HG02885 (cell line): ENCODE measurements around the gene FAM222B.
"Not testable (repeated sequence)": the region's sequence is repeated elsewhere in the genome, so short reads cannot be mapped to it uniquely, and the experiment has no call there.

Experiments used
- ATAC-seq: cut with Tn5 transposase; IDR thresholded peaks from one replicate; pipeline ENCODE4 v1.9.1; 2021; ENCODE audit warnings: mild to moderate bottlenecking; ENCODE audit not compliant: unreplicated experiment, poor library complexity

FAM222B gene

GRCh38 chr17:28735242-28735722 is 107.3 kb downstream of the FAM222B start:
- ATAC-seq, result no peak

GRCh38 chr17:28734712-28735241 is 107.8 kb downstream of the FAM222B start:
- no peak for ATAC-seq

GRCh38 chr17:28733346-28733745 is 109.2 kb downstream of the FAM222B start:
- ATAC-seq, result no peak

DNA sequence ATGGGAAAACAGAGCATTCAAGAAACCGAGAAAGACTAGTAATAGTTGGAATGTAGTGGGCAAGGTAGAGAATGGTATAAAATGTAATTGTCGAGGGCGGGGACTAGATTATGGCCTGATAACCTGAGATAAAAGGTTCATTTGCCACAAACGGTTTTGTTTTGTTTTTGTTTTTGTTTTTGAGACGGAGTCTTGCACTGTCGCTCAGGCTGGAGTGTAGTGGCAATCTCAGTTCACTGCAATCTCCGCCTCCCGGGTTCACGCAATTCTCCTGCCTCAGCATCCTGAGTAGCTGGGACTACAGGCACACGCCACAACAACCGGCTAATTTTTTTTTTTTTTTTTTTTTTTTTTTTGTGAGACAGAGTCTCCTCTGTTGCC is 112.7 kb downstream of the FAM222B start:
- ATAC-seq, result no peak

DNA sequence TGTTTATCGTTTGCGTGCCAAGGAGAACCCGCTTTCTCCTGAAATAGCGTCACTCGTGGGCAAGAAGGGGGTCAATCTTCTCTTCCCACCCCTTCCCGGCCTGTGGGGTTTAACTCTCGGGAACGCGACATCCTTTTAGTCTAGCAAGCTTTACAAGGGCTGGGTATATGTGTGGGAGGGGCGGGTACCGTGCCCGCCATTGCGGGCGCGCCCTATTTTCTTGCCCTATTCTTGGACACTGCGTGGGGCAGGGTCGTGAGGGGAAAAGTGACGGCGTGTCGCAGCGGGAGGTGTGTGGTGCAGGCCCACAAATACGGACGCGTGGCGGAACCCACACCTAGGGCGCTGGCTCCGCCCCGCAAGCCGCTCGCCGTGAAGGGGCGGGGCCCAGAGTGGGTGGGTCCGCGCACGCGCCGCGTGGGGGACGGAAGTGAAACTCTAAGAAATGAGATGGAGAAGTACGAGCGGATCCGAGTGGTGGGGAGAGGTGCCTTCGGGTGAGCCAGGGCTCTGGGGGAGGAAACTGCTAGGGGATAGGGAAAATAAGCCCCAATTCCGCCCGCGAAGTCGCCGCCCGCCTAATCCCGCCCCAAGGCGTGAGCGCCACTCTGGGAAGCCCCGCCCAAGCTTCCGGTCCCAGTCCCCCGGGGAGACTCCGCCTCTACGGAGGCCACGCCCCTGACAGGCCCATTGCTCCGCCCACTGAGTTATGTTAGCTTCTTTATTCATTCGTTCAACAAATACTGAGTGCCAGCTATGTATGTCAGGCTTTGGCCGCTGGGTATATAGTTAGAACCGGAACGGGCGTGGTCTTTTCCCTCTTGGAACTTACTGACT is 114.0 kb downstream of the FAM222B start, which contains the start of gene NEK8:
TSS of gene NEK8 (plus strand) at position 425 of the 837 bp plus-strand sequence. CDS start at position 451, 26 bp downstream.
- ATAC-seq, result peak; percentile 47

- peak; percentile 54 for ATAC-seq
These were observed 115.7 kb downstream of the FAM222B start for GRCh38 chr17:28726627-28727491.

GRCh38 chr17:28726226-28726626 is 116.4 kb downstream of the FAM222B start, which contains the start of gene TLCD1:
TSS of gene TLCD1 (minus strand) at chr17:28726233. CDS start at chr17:28726097, 136 bp downstream.
- ATAC-seq, result peak; percentile 10

- ATAC-seq, result peak; percentile 0
These were observed 116.8 kb downstream of the FAM222B start for GRCh38 chr17:28725660-28726225.

GRCh38 chr17:28725166-28725659 is 117.4 kb downstream of the FAM222B start:
- ATAC-seq, result no peak

GRCh38 chr17:28724500-28725165 is 118.0 kb downstream of the FAM222B start:
- no peak for ATAC-seq

DNA sequence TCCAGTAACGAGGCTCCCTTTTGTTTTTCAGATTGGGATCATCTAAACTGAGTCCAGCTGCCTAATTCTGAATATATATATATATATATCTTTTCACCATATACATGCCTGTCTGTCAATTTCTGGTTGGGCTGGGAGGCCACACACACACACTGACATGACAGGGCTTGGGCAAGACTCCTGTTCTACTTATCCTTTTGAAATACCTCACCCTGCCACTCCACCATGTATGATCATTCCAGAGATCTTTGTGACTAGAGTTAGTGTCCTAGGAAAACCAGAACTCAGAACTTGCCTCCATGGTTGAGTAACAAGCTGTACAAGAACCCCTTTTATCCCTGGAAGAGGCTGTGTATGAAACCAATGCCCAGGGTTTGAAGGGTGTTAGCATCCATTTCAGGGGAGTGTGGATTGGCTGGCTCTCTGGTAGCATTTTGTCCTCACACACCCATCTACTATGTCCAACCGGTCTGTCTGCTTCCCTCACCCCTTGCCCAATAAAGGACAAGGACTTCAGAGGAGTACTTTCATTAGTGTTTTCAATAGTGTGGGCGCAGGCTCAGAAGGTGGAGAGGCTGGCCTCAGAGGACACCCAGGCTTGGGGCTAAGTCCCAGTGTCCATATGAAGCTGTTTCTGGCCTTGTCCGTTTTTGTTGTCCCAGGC is 118.6 kb downstream of the FAM222B start:
- ATAC-seq, result not testable (repeated sequence)

DNA sequence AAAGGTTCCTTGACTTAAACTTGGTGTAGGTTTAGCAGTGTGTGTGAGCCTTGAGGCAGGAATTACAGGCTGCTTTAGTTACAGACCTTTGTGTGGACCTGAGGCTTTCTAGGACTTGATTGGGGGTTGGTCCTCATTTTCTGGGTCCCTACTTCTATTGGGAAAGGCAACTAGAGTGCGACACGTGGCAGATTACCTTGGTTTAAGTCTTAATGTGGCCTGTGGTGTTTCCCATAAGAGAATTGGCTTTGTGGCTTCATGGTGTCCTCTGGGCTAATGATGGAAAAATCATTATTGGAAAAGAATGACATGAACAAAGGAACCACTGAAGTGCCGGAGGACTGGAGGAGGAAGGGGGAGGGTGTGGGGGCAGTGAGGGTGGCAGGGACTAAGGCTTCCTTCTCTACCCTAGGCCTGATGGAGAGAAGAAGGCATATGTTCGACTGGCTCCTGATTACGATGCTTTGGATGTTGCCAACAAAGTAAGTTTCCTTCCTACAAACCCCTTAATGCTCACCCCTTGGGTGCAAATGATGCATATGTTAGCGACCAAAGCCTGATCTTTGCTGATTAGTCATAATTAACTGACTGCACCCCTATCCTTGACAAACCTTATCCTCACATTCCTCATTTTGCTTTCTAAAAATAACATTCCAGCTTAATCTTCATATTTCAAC is 119.3 kb downstream of the FAM222B start:
- ATAC-seq, result no peak

GRCh38 chr17:28722417-28723158 is 120.0 kb downstream of the FAM222B start:
- no peak for ATAC-seq

- not testable (repeated sequence) for ATAC-seq
These were observed 121.6 kb downstream of the FAM222B start for GRCh38 chr17:28720997-28721329.

GRCh38 chr17:28720247-28720996 is 122.2 kb downstream of the FAM222B start:
- ATAC-seq, result no peak

- no peak for ATAC-seq
These were observed 123.6 kb downstream of the FAM222B start for GRCh38 chr17:28719021-28719433.

DNA sequence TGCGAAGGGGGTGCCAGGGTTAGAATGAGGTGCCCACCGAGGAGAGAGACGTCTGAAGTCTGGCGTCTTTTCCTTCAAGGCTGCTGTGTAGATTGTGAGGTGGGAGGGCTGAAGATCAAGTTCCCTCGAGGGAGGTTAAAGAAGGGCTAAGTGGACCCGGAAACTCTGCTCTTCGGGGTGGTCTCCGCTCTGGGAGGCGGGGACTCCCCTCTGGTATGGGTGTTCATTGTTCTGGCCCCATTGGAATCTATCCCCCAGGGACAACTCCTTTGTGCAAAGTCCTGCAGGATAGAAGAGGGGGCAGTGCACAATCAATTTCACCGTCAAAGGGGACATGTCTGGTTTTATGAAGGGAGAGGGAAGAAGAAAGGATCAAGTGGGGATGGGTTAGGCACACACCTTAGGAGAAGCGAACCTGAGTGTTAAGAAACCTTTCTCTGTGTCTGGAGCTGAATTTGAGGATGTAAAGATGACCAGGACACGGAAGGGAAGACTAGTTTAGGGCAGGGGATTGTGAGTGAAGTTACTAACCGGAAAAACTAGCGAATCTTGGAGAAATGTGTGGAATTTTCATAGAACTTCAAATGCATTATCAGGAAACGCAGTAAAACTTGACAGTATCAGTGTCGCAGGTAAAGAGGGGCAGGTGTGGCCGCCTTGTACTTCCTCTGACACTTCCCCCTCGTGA is 124.1 kb downstream of the FAM222B start:
- ATAC-seq, result no peak
